HEK293 (cell line): ENCODE results near the gene NAPB.

Experiments
- BCL11A ChIP-seq: fragments of 450-650 bp; formaldehyde crosslinking; IDR thresholded peaks from 2 replicates; pipeline ENCODE4 v1.5.1; 2016; ENCODE audit warnings: low read depth, missing biosample characterization, missing genetic modification characterization
- CTCF ChIP-seq: fragments of 450-650 bp; formaldehyde crosslinking; IDR thresholded peaks from 2 replicates; pipeline ENCODE4 v1.5.1; 2016; ENCODE audit warnings: missing biosample characterization, missing genetic modification characterization
- SCRT1 ChIP-seq: fragments of 450-650 bp; formaldehyde crosslinking; IDR thresholded peaks from 2 replicates; pipeline ENCODE4 v1.5.1; 2016; ENCODE audit warnings: missing biosample characterization, missing genetic modification characterization, borderline replicate concordance
- TCF7L2 ChIP-seq: IDR thresholded peaks from 2 replicates; pipeline ENCODE4 v1.6.1; 2011; ENCODE audit warnings: low read depth, mild to moderate bottlenecking, inconsistent platforms, low read length, moderate library complexity, borderline replicate concordance
- ZBTB17 ChIP-seq: fragments of 450-650 bp; formaldehyde crosslinking; IDR thresholded peaks from 2 replicates; pipeline ENCODE4 v1.5.1; 2016; ENCODE audit warnings: missing biosample characterization, missing genetic modification characterization
- ZBTB7A ChIP-seq: fragments of 450-650 bp; formaldehyde crosslinking; IDR thresholded peaks from 2 replicates; pipeline ENCODE4 v1.5.1; 2016; ENCODE audit warnings: low read depth, missing biosample characterization, missing genetic modification characterization

- no peak for TF ChIP-seq BCL11A (tag by site-specific recombination)
- TF ChIP-seq CTCF: no peak
- TF ChIP-seq ZBTB7A: no peak
- TF ChIP-seq ZBTB17: no peak
- no peak for TF ChIP-seq SCRT1 (tag by site-specific recombination)
- no peak for TF ChIP-seq TCF7L2
Observed at GRCh38 chr20:23325107-23325506, 96.2 kb downstream of the NAPB start.
